Cardiac fibroblast (primary cell): ENCODE data around the gene SLC36A3.

Source experiments
- DNase-seq, 2 donors: peaks; one replicate each; pipeline versions ENCODE4 v3.0.0 to v3.0.0-alpha.2; 2010; ENCODE audit warnings: low read depth in 2 of 2
- H3K4me3 ChIP-seq, 2 donors: replicated peaks in 1 of 2; 1 replicate in 1 of 2; 2 replicates in 1 of 2; pipeline ENCODE4 v1.5.1; 2011; ENCODE audit warnings: low read depth in 2 of 2, low read length in 2 of 2, mild to moderate bottlenecking in 2 of 2, moderate library complexity in 1 of 2
- CTCF ChIP-seq: IDR thresholded peaks from one replicate; pipeline ENCODE4 v1.5.1; 2011; ENCODE audit warnings: low read depth, mild to moderate bottlenecking, low read length, inconsistent platforms

The SLC36A3 gene

GRCh38 chr5:151234476-151235238 lies 68.9 kb downstream of the SLC36A3 start:
- H3K4me3 ChIP-seq: no peak overlapping the region
- peak; percentile 84 to 93 for DNase-seq
- TF ChIP-seq CTCF: no peak

GRCh38 chr5:151233616-151234085 lies 69.9 kb downstream of the SLC36A3 start:
- DNase-seq: no peak
- H3K4me3 ChIP-seq: no peak overlapping the region
- no peak for TF ChIP-seq CTCF

- H3K4me3 ChIP-seq: no peak overlapping the region
- TF ChIP-seq CTCF: no peak
- DNase-seq: no peak
Observed at GRCh38 chr5:151231359-151231758, 72.2 kb downstream of the SLC36A3 start.

DNA sequence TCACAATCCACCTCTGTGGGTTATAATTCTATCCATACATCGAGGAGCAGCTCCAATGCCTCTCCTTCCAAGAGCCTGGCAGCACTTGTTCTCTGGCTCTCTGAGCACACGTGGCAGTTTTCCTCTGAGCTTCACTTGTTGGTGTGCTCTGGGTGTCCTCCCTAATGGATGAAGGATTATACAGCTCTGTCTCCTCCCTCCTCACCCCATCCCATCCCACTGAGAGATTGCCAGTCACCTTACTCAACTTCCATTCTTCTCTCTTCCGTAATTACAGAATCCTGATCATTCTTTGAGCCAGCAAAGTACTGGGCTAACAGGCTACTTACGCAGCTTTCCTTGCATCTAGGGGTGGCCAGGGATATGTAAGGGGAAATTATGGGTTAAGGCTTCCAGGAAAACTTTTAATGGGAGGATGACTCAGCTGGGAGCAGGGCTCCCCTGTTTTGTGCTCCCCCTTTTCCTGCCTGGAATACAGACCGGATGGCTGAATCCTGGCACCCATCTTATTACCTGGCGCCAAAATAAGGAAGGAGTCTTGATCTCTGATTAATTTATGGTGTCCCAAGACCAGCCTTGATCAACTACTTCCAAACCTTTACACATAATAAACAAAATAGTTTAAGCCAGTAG lies 73.4 kb downstream of the SLC36A3 start:
- no peak for TF ChIP-seq CTCF
- no peak for DNase-seq
- no peak overlapping the region for H3K4me3 ChIP-seq

- no peak for TF ChIP-seq CTCF
- DNase-seq: no peak
- no peak overlapping the region for H3K4me3 ChIP-seq
Observed at GRCh38 chr5:151228986-151229385, 74.6 kb downstream of the SLC36A3 start.

DNA sequence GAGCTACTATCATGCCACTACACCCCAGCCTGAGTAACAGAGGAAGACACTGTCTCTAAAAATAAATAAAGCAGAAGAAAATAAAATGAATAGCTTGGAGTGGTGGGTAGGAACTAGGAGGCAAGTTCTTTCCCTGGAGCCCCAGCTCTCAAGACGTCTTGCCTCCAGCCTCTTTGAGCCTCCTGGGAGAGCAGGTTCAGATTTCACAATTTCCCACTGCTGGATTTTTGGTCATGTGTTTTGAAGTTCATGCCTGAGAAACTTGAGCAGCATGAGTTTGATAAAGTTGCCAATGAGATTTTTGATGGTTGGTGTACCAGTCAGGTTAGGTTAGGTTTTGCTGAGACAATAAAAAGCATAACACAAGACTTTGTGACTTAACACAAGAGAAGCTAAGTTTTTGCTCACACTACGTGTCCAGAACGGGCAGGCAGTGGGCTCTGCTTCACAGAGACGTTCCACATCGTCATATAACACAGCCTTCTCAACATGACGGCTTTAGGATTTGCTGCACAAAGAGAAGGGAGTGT lies 75.6 kb downstream of the SLC36A3 start:
- no peak overlapping the region for H3K4me3 ChIP-seq
- no peak for TF ChIP-seq CTCF
- peak in 1 of 2 donors; percentile 56 for DNase-seq
